PFSK-1 (cell line): ENCODE results near the gene APBA2.

Experiments
- FOXP2 ChIP-seq: optimal IDR thresholded peaks from 2 replicates; pipeline ENCODE3; 2011; ENCODE audit warnings: borderline replicate concordance, control low read depth, inconsistent platforms; ENCODE audit not compliant: insufficient read depth; ENCODE audit errors: extremely low read length, extremely low read depth
- POLR2AphosphoS5 ChIP-seq: IDR thresholded peaks from 2 replicates; pipeline ENCODE4 v1.6.1; 2012; ENCODE audit warnings: low read depth, mild to moderate bottlenecking, control low read depth, low read length, moderate library complexity
- REST ChIP-seq, 2 experiments: IDR thresholded peaks; 2 replicates each; pipeline versions ENCODE4 v1.6.1 to v1.8.0; 2011 to 2012; ENCODE audit warnings: low read depth in 2 of 2, low read length in 2 of 2, control low read depth in 1 of 2, inconsistent platforms in 1 of 2, mild to moderate bottlenecking in 1 of 2, moderate library complexity in 1 of 2; ENCODE audit not compliant: insufficient read depth in 1 of 2
- SIN3A ChIP-seq: IDR thresholded peaks from 2 replicates; pipeline ENCODE4 v1.6.1; 2012; ENCODE audit warnings: mild to moderate bottlenecking, low read length, moderate library complexity, borderline replicate concordance; ENCODE audit not compliant: insufficient read depth
- TAF1 ChIP-seq: IDR thresholded peaks from 2 replicates; pipeline ENCODE4 v1.6.1; 2012; ENCODE audit warnings: low read length, control low read depth, borderline replicate concordance; ENCODE audit not compliant: insufficient read depth

Gene APBA2

GRCh38 chr15:29156521-29156920 is 270.7 kb downstream of the APBA2 start:
- TF ChIP-seq POLR2AphosphoS5 (no peak), REST (IDR thresholded peaks at IDR 0.05; ENCODE audit: insufficient read depth in 1 of 2, low read depth in 2 of 2, low read length in 2 of 2) (no peak), TAF1 (no peak), FOXP2 (no peak), SIN3A (no peak)

- no peak for TF ChIP-seq SIN3A
- TF ChIP-seq POLR2AphosphoS5 = no peak
- TF ChIP-seq FOXP2 = no peak
- TF ChIP-seq TAF1 = no peak
- TF ChIP-seq REST (IDR thresholded peaks at IDR 0.05; ENCODE audit: insufficient read depth in 1 of 2, low read depth in 2 of 2, low read length in 2 of 2) = no peak
Measured at GRCh38 chr15:29159771-29160455, 274.1 kb downstream of the APBA2 start.

- TF ChIP-seq REST (IDR thresholded peaks at IDR 0.05; ENCODE audit: insufficient read depth in 1 of 2, low read depth in 2 of 2, low read length in 2 of 2) = no peak
- no peak for TF ChIP-seq POLR2AphosphoS5
- TF ChIP-seq SIN3A = no peak
- TF ChIP-seq TAF1 = no peak
- TF ChIP-seq FOXP2 = no peak
Measured at GRCh38 chr15:29162411-29162810, 276.6 kb downstream of the APBA2 start.
